GM18861 (cell line): Measurements from ENCODE around the gene ASMTL.
"Not testable (repeated sequence)": the region's sequence is repeated elsewhere in the genome, so short reads cannot be mapped to it uniquely, and the experiment has no call there.

Experiments used
- ATAC-seq: cut with Tn5 transposase; IDR thresholded peaks from one replicate; pipeline ENCODE4 v1.9.1; 2021; ENCODE audit not compliant: unreplicated experiment

The ASMTL gene

DNA sequence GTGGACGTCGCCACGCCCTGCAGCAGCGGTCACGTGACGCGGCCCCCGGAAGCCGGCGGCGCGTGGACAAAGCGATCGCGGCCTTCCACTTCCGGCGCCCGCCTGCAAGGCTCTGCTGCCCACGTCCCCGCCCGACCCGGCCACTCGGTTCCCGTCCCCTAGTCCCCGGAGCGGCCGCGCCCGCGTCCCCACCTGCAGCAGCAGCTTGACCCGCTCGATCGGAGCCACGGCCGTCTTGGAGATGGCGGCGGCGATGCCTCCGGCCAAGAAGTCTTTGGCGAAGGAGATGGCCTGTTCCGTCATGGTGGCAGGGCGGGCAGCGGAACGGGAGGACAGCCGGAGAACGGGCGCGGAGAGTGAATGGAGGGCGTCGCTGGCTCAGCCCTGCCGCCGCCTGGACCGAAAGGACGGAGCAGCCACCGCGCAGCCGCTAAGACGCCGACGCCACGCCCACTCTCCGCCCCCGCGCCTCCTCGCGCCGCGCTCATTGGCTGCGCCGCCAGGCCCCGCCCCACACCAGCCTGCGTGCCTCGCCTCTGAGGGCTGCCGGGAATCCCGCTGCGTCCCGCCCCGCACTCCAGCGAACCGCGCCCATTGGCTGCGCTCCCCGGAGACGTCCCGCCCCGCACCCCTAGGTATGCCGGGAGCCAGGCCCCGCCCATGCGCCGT is 60.9 kb downstream of the ASMTL start, which contains the start of gene SLC25A6:
SLC25A6 (minus strand) TSS at position 407 of the 669 bp plus-strand sequence; CDS start at position 303, 104 bp downstream.
- ATAC-seq, result peak; percentile 90

DNA sequence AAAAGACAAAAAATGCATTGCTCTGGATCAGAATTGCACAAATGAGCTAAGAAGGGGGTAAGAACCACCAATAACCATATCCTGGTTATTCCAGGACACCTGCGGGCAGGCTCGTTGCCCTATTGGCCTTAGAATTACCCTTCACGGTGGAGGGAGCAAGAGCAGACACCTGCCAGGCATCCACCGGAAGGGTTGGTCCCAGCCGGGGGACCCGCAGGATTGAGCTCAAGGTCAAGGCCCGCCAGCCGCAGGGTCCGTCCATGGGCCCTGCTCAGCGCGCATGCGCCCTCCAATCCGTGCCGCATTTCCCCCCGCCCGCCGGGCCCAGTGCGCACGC is 61.4 kb downstream of the ASMTL start:
- ATAC-seq, result peak; percentile 30

DNA sequence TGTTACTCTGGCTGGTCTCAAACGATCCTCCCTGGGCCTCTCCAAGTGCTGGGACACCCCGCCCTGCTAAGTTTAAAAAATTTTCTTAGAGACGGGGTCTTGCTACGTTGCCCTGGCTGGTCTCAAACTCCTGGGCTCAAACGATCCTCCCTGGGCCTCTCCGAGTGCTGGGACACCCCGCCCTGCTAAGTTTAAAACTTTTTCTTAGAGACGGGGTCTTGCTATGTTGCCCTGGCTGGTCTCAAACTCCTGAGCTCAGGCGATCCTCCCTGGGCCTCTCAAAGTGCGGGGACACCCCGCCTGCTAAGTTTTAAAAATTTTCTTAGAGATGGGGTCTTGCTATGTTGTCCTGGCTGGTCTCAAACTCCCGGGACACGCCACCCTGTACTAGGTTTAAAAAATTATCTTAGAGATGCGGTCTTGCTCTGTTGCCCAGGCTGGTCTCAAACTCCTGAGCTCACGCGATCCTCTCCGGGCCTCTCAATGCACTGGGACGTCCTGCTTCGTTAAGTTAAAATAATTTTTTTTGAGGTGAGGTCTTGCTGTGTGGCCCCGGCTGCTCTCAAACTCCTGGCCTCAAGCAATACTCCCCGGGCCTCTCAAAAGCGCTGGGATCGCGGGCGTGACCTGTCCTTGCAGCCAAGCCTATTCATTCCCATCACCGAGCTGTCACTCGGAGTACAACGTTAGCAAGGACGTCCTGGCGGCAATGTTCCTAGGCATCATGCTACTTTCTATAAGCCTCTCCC is 61.9 kb downstream of the ASMTL start:
- ATAC-seq, result no peak

DNA sequence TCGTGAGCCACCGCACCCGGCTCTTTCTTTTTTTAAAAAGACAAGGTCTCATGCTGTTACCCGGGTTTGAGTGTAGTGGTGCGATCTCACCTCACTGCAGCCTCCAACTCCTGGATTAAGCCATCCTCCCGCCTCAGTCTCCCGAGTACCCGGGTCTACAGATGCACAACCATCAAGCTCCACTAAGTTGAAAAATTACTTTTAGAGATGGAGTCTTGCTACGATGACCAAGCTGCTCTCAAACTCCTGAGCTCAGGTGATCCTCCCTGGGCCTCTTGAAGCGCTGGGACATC is 62.8 kb downstream of the ASMTL start:
- no peak for ATAC-seq

DNA sequence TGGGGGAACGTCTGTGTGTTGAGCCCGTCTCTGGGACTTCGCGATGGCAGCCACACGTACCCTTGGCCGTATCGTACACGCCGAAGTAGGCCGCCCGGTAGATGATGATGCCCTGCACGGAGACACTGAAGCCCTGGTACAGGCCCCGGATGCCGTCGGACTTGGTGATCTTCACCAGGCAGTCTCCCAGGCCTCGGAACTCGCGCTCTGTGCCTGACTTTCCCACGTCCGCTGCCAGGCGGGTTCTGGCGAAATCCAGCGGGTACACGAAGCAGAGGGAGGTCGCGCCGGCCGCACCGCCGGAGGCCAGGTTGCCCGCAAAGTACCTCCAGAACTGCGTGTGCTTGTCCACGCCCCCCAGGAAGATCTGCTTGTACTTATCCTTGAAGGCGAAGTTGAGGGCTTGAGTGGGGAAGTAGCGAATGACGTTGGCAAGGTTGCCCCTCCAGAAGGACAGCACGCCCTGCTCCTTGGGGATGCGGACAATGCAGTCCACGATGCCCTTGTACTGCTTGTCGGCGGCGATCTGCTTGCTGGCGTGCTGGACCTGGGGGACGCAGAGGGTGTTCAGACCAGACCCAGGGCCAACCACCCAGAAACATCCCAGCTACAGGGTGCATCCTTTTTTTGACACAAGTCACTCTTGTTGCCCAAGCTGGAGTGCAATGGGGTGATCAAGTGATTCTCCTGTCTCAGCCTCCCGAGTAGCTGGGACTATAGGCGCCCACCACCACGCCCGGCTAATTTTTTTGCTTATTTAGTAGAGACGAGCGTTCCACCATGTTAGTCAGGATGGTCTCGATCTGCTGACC is 63.3 kb downstream of the ASMTL start:
- no peak for ATAC-seq

DNA sequence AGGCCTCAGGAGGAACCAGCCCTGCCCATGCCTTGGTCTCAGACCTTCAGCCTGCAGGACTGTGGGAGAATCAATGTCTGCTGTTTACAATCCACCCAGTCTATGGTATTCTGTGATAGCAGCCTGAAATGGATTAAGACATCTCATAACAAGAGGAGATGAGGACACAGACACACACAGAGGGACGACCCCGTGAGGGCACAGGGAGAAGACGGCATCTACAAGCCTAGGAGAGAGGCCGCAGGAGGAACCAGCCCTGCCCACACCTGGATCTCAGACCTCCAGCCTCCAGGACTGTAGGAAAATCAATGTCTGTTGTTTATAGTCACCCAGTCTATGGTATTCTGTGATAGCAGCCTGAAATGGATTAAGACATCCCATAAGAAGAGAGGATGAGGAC is 64.1 kb downstream of the ASMTL start:
- no peak for ATAC-seq

DNA sequence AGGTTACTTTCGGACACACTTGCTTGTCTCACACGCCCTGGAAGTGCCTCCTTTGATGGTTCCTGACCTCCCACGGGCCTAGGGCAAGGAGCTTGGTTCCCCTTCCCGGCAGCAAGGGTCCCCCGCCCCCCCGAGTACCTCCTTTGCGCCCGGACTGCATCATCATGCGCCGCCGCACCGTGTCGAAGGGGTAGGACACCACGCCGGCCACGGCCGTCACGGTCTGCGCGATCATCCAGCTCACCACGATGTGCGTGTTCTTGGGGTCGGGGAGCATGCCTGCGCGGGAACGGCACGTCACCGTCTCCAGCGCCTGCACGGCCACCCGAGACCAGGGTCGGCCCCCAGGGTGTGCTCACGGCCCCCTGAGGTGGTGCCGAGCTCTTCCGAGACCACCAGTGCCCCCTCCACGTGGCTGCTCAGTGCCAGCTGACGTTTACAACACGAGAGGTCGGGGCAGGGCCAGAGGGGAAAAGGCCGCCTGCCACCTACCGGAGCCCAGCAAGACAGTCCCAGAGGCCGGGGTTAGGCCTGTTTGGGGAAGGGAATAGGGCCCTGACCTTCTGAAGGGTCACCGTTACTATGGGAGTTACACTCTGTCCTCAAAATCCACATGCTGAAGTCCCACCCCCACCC is 65.5 kb downstream of the ASMTL start:
- ATAC-seq, result no peak

DNA sequence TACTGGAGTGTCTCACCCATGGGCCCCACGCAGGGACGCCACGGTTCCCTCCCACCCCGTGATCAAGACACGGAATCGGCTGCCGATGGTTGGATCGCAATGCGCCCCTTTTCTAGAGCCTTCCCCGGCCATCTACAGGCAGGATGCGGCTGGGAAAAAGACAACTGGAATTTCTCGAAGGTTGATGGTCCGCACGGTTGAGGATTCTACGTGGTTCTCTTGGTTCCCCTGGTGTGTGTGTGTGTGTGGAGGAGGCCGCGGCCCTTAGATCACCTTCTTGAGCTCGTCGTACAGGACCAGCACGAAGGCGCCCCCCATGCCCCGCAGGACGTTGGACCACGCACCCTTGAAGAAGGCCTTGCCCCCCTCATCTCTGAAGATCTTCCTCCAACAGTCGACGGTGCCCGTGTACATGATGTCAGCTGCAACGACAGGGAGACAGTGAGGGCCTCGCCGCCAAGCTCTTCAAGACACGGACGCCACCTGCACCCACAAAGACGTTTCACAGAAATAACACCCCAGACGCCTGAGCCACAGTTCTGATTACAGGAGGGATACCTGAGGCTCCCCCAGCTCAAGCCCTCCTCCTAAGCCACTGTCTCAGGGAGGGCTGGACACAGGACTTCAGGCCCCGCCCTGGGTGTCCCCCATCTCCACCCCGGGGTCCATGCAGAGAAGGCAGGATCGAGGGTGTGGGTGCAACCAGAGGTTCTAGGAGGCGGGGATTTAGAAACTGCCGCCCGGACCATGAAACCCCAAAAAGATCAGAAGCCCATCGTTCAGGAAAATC is 66.2 kb downstream of the ASMTL start:
- no peak for ATAC-seq

DNA sequence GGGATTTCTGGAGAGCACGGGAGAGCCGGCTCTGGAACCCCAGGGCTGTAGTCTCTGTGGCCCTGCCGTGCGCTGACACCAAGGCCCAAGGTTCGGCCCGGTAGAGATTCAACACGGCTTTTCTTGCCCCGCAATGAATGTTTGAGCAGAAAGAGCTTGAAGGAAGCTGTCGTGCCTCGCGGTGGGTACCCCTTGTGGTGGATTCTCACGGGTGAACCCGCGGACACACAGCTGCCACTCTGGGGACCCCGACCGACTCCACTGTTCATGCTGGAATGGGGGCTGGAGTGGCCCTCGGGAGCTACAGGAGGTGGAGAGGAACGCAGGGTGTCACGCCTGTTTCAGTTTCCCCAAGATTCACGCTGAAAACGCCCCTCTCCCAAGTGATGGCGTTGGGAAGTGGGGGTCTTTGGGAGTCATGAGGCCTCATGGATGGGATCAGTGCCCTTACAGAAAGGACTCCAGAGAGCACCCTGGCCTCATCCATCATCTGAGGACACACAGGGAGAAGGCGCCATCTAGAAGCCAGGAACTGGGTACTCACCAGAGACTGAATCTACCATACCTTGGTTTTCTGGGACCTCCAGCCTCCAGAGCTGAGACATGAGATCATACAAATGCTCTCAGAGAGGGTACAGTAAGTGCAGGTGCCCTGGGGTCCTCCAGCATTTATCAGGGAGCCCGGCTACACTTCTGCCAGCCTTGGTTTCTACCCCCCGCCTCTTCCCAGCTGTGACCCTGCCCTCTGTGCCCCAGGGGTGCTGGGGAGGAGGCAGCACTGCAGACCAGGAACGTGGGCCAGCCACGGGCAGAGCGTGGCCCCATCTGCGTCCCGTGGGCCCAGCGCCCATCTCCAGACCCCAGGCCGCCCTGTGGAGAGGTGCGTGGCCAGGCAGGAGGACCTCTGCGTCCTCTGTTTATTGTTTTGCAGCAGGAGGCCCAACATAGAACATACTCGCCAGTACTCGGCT is 67.2 kb downstream of the ASMTL start:
- no peak for ATAC-seq

DNA sequence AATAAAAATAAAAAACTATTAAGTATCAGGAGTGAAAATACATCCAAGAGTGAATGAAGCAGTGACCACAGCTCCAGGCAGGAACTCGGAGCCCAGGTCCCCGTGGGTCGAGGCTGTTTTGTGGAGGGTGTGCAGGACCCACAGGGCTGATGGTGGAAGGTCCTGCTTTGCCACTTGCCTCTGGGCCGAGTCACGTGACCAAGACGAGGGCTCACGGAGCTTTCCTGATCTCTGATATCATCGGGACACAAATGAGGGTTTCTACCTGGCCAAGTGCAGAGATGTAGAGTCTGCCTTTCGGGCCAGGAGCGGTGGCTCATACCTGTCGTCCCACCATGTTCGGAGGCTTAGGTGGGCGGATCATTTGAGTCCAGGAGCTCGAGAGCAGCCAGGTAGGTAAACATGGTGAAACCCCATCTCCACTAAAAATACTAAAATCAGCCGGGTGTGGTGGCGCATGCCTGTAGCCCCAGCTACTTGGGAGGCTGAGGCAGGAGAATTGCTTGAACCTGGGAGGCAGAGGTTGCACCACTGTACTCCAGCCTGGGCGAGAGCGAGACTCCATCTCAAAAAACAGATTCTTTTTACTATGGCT is 68.0 kb downstream of the ASMTL start:
- ATAC-seq, result no peak

DNA sequence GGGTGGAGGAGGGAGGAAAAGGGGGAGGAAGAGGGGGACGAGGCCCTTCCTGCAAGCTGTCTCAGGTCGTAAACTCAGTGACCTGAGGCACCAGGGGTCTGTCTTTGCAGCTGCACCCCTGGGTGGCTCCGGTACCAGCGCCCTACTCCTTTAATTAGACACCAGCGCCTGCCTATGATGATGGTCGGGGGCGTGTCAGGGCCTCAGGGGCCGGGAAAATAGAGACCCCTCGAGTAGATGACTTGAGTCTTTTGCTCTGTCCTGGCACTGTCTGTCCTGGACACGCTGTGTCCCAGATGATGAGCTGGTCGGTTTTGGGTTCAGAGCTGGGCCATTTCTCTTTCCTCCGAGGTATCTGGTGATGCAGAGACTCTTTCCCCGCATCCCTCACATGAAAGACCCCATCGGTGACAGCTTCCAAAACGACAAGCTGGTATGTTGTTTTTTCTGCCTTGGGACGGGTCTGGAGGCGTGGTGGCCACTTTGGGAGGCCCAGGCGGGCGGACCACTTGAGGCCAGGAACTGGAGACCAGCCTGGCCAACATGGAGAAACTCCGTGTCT is 72.0 kb downstream of the ASMTL start:
- no peak for ATAC-seq

DNA sequence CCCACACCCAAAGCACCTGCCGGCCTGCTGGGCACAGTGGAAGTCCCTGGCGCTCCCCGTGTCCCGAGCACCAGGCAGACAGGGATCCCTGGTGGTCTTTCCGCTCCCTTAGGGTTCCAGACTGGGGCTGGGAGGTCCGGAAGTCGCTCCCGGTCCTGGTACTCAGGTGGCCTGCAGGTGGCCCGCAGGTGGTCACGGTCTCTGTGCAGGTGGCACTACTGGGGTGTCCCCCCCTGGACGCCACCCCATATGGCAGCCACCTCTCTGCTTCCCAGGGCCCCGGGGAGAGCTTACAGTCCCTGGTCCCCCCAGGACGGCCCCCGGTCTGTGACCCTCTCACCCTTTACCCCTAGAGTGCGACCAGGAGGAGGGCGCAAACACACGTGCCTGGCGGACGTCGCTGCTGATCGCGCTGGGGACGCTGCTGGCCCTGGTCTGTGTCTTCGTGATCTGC is 74.4 kb downstream of the ASMTL start:
- ATAC-seq, result no peak

DNA sequence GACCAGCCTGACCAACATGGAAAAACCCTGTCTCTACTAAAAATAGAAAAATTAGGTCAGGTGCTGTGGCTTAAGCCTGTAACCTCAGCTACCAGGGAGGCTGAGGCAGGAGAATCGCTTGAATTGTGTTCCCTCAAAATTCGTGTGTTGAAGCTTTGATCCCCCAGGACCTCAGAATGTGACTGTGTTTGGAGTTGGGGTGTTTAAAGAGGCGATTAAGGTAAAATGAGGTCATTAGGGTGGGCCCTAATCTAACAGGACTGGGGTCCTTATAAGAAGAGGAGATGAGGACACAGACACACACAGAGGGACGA is 84.4 kb downstream of the ASMTL start:
- ATAC-seq, result no peak

DNA sequence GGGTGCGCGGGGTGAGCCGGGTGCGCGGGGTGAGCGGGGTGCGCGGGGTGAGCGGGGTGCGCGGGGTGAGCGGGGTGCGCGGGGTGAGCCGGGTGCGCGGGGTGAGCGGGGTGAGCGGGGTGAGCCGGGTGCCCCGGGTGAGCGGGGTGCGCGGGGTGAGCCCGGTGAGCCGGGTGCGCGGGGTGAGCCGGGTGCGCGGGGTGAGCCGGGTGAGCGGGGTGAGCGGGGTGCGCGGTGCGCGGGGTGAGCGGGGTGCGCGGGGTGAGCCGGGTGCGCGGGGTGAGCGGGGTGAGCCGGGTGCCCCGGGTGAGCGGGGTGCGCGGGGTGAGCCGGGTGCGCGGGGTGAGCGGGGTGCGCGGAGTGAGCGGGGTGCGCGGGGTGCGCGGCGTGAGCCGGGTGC is 86.3 kb downstream of the ASMTL start:
- ATAC-seq, result not testable (repeated sequence)

DNA sequence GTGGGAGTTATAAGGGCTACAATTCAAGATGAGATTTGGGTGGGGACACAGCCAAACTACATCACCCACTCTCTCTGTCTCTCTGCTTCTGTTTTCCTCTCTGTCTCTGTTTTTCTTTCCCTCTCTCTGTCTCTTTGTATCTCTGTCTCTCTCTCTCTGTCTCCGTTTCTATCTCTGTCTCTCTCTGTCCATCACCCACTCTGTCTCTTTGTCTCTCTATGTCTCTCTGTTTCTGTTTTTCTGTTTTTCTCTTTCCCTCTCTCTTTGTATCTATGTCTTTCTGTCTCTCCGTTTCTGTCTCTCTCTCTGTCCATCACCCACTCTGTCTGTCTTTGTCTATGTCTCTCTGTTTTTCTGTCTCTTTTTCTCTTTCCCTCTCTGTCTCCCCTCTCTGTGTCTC is 90.8 kb downstream of the ASMTL start:
- ATAC-seq, result no peak

DNA sequence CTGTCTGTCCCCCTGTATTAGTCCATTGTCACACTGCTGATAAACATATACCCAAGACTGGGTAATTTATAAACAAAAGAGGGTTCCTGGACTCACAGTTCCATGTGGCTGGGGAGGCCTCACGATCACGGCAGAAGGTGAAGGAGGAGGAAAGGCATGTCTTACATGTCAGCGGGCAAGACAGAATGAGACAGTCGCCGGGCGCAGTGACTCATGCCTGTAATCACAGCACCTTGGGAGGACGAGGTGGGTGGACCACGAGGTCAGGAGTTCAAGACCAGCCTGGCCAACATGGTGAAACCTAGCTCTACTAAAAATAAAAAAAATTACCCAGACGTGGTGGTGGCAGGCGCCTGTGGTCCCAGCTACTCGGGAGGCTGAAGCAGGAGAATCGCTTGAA is 91.4 kb downstream of the ASMTL start:
- ATAC-seq, result no peak

DNA sequence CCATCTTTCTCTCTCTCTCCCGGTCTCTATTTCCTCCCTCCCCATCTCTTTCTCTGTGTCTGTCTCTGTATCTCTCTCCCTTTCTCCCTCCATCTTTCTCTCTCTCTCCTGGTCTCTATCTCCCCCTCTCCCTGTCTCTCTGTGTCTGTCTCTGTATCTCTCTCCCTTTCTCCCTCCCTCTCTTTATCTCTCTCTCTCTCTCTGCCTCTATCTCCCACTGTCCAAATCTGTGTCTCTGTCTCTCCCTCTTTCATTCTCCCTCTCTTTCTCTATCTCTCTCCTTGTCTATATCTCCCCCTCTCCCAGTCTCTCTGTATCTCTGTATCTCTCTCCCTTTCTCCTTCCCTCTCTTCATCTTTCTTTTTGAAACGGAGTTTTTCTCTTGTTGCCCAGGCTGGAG is 92.5 kb downstream of the ASMTL start:
- no peak for ATAC-seq

DNA sequence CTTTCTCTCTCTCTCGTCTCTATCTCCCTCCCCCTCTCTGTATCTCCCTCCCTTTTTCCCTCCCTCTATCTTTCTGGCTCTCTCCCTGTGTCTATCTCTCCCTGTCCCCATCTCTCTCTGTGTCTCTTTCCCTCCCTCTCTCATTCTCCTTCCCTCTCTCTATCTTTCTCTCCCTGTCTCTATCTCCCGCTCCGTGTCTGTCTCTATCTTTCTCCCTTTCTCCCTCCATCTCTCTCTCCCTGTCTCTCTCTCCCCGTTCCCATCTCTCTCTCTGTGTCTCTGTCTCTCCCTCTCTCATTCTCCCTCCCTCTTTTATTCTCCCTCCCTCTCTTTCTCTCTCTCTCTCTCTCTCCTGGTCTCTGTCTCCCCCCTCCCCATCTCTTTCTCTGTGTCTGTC is 93.2 kb downstream of the ASMTL start:
- no peak for ATAC-seq
